HK-2 (cell line): ENCODE data around the gene HRH3.

Experiments used
- DNase-seq: peaks from one replicate; pipeline ENCODE4 v3.0.0-alpha.2; 2018; ENCODE audit not compliant: unreplicated experiment

The HRH3 gene

GRCh38 chr20:62178316-62179161 is 41.5 kb downstream of the HRH3 start:
- no peak for DNase-seq

DNA sequence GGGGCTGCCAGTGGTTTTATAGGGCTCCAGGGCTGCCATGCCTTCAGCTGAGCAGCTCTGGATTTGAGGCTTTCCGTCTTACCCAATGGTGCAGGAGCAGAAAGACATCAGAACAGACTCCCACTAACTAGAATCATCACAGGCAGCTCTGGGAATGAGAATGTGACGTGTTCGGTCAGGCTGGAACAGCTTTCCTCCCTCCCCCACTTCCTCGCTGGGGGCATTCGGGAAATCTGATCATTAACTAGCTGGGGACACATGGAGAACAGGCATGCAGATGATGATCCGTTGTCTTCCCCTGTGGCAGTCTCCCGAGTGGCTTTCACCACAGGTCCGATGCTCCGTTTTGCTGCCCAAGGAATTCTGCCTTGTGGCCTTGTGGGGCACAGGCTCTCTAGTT is 42.8 kb downstream of the HRH3 start:
- no peak for DNase-seq

- DNase-seq = no peak
Measured at GRCh38 chr20:62176866-62177265, 43.2 kb downstream of the HRH3 start.

DNA sequence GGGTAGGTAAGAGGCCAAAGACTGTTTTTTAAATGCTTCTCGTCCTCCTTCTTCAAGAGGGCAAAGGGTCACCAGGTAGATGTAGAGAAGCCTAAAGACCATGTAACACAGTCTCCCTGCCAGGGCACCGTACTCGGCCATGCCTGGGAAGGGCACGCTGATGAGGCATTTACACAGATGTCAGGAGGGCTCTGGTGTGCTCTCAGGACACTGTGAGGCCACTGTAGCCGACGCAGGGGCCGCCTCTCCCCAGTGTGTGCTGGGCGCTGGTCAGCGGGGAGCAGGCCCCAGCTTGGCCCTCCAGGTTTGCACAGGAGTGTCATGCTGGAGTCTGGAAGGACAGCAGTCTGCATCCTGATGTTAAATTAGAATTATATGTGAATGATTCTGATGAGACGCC is 44.4 kb downstream of the HRH3 start:
- DNase-seq = no peak

DNA sequence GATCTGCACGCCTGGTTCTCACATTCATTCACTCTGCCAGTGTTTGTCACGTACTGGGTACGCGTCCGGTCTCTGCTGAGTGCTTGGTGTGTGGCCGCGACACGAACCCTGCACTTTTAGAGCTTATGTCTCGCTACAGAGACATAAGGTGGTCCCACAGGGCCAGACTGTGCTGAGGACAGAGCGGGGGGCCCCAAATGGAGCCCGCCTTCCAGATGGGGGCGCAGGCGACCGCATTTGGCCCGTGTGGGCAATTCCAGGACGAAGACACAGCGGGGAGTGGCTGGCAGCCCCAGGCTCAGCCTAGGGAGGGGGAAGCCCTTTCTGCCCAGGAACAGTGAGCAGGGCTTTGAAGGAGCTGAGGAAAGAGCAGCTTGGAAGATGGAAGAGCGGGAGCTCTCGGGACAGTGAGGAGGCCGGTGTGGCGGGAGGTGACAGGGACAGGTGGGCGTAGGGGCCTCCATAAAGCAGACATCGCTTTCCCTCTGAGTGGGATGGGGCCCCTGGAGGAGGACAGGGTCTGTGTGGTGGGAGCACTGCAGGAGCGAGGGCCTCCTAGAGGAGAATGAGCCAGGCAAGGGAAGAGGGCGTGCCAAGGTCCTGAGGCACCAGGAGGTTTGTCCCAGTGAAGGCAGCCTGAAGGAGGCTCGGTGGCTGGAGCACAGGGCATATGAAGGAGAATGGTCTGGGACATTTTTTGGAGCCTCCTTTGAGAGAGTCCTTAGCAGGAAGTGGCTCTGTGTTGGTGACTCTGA is 45.0 kb downstream of the HRH3 start:
- DNase-seq = no peak

- no peak for DNase-seq
Measured at GRCh38 chr20:62174021-62174804, 45.9 kb downstream of the HRH3 start.

DNA sequence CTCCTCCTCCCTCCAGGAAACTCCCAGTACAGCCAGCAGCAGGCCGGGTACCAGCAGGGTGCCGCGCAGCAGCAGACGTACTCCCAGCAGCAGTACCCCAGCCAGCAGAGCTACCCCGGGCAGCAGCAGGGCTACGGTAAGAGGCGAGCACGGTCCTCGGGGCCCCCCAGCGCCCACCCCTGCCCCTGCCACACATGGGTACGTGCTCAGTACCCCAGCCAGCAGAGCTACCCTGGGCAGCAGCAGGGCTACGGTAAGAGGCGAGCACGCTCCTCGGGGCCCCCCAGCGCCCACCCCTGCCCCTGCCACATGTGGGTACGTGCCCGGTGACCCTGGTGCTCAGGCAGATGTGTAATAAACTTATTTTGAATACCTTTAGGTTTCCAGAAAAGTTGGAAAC is 47.4 kb downstream of the HRH3 start:
- DNase-seq = no peak

DNA sequence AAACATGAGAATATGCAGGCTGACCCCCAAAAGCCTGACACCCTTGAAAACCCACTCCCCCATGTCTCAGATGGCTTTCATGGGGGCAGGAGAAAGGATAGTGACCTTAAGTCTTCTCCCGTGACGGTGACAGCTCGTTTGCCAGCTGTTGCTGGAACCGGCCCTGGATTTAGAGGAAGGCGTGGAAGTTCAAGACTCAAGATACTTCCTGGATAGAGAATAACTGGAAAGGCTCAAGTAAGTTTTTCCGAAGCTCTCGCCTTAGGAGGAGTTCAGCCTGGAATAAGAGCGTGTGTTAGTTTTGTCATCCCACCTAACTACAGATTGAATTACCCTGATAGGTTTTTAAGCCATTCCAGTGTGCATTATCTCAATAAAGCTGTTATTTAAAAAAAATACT is 48.8 kb downstream of the HRH3 start:
- no peak for DNase-seq

DNA sequence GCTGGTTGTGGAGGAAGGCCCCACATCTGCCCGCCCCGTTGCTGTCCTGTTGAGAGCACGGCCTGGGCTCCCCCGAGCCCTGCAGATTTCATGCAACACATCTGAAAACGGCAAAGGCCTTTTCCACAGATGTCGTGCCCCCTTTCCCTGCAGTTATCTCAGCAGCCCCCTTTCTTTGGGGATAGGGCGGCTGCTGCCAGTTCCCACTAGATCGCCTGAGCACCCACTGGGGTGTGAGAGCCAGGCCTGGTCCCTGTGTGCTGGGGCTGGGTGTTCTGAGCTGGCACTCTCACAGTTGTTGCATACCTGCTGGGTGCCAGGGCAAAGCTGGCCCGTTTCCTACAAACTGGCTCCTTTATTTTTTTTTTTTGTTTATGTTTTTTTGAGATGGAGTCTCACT is 49.5 kb downstream of the HRH3 start:
- DNase-seq = no peak

GRCh38 chr20:62168890-62169435 is 51.1 kb downstream of the HRH3 start:
- no peak for DNase-seq

DNA sequence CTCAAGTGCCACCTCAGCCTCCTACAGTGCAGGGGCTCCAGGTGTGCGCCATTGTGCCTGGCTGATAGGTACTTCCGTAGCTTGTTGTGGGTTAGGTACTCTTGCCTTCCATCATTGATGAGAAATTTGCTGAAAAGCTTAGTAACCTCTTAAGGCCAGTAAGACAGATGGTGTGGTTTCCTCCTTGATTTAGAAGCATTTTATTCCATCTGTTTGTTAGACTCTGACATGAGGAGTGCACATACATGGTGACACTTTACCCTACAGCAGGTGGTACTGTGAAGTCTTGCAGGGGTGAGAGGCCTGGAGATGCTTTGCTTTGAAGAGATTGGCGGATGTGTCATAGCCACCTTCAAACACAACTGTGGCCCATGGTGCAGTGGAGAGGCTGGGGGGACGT is 52.0 kb downstream of the HRH3 start:
- no peak for DNase-seq

DNA sequence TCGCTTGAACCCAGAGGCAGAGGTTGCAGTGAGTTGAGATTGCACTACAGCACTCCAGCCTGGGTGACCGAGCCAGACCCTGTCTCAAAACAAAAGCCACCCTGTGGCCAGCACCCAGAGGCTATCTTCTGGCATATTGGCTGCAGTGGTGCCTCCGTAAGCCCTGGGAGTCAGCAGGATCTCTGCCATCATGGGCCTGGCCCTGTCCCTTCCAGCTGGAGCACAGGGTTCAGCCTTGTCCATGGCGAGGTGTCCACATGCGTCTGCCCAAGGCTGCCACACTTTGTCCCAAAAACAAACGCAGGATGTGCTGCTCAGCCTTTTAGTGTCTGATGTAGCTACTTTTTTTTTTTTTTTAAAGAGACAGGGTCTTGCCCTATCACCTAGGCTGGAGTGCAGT is 52.6 kb downstream of the HRH3 start:
- DNase-seq = no peak

- DNase-seq = no peak
Measured at GRCh38 chr20:62165762-62166399, 54.2 kb downstream of the HRH3 start.
